OCI-LY1 (cell line): Measurements from ENCODE around the gene NACC2.

Experiments used
- H2AFZ ChIP-seq: fragments of 200-600 bp; sonication (generic), shearing (Covaris generic); 2 replicates; pipeline ENCODE4 v1.6.0; 2014; ENCODE audit warnings: antibody characterized with exemption, mild to moderate bottlenecking, low read length
- H3F3A ChIP-seq: fragments of 200-600 bp; sonication (generic), shearing (Covaris generic); 2 replicates; pipeline ENCODE4 v1.6.0; 2014; ENCODE audit warnings: mild to moderate bottlenecking, antibody characterized with exemption, low read length, moderate library complexity; ENCODE audit not compliant: insufficient read depth
- H3K27ac ChIP-seq: fragments of 200-600 bp; sonication (generic); 2 replicates; pipeline ENCODE4 v1.5.1; 2014; ENCODE audit warnings: low read length, mixed run types, mild to moderate bottlenecking, low read depth; ENCODE audit not compliant: poor library complexity, severe bottlenecking
- H3K27me3 ChIP-seq: fragments of 200-600 bp; sonication (generic); 2 replicates; pipeline ENCODE4 v1.6.0; 2014; ENCODE audit warnings: antibody characterized with exemption, mild to moderate bottlenecking, low read length, moderate library complexity; ENCODE audit not compliant: insufficient read depth
- H3K36me3 ChIP-seq: fragments of 200-600 bp; sonication (generic); 2 replicates; pipeline ENCODE4 v1.6.1; 2014; ENCODE audit warnings: mild to moderate bottlenecking, antibody characterized with exemption, low read length, moderate library complexity, mixed read lengths; ENCODE audit not compliant: insufficient read depth
- H3K4me1 ChIP-seq: fragments of 200-600 bp; sonication (generic); 2 replicates; pipeline ENCODE4 v1.5.1; 2014; ENCODE audit warnings: mild to moderate bottlenecking, low read length, moderate library complexity; ENCODE audit not compliant: insufficient read depth, severe bottlenecking
- H3K4me2 ChIP-seq: fragments of 200-600 bp; sonication (generic), shearing (Covaris generic); 2 replicates; pipeline ENCODE4 v1.6.1; 2014; ENCODE audit warnings: low read length
- H3K4me3 ChIP-seq: fragments of 200-600 bp; sonication (generic); 2 replicates; pipeline ENCODE4 v1.5.1; 2014; ENCODE audit warnings: low read length, low read depth, mild to moderate bottlenecking, mixed read lengths; ENCODE audit not compliant: poor library complexity, severe bottlenecking
- H3K79me2 ChIP-seq: fragments of 200-600 bp; shearing (Covaris generic); 2 replicates; pipeline ENCODE4 v1.6.1; 2016; ENCODE audit warnings: mixed run types, low read length, mixed read lengths; ENCODE audit not compliant: insufficient read depth
- H3K9ac ChIP-seq: fragments of 200-600 bp; sonication (generic), shearing (Covaris generic); 2 replicates; pipeline ENCODE4 v1.6.1; 2014; ENCODE audit warnings: mild to moderate bottlenecking, low read length, mixed read lengths
- H3K9me2 ChIP-seq: fragments of 200-600 bp; sonication (generic), shearing (Covaris generic); 2 replicates; pipeline ENCODE4 v1.6.1; 2014; ENCODE audit warnings: low read depth, mild to moderate bottlenecking, low read length, mixed read lengths
- H3K9me3 ChIP-seq: fragments of 200-600 bp; shearing (Covaris generic); 2 replicates; pipeline ENCODE4 v1.6.1; 2014; ENCODE audit warnings: low read length, mixed read lengths
- H4K20me1 ChIP-seq: fragments of 200-600 bp; sonication (generic), shearing (Covaris generic); 2 replicates; pipeline ENCODE4 v1.6.0; 2016; ENCODE audit warnings: mild to moderate bottlenecking, low read length; ENCODE audit not compliant: insufficient read depth
- EZH2 ChIP-seq: fragments of 200-600 bp; sonication (generic), shearing (Covaris generic); IDR thresholded peaks from 2 replicates; pipeline ENCODE4 v1.8.0; 2017; ENCODE audit warnings: borderline replicate concordance, mixed run types, mild to moderate bottlenecking, antibody characterized with exemption, low read length, moderate library complexity, mixed read lengths
- TF ChIP-seq, protein P1 (sequence below): fragments of 200-600 bp; sonication (generic), shearing (Covaris generic); IDR thresholded peaks from 2 replicates; pipeline ENCODE4 v1.5.1; 2017; ENCODE audit warnings: mild to moderate bottlenecking, antibody characterized with exemption, low read length, moderate library complexity, mixed read lengths

The NACC2 gene

DNA sequence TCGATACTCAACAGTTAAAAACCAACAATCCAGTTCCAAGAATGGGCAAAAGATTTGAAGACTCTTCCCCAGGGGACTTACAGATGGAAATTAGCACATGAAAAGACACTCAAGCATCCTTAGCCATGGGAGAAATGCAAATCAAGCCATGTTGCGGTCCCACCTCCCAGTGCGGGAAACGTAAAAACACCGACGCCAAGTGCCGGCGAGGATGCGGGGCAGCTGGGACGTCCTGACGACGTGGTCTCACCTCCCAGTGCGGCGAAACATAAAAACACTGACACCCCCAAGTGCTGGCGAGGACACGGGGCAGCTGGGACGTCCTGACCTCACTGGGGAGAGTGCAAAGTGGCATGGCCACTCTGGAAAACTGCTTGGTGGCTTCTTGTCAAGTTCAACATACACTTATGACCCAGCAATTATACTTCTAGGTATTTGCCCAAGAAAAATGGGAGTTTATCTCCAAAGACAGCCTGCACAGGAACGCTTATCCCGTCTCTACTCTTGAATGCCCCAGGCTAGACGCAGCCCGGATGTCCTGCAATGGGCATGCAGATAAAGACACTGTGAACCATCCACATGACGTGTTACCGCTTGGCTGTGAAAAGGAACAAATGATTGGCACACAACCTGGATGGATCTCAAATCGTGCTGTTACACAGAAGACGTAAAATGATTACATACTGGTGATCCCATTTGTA is 73.8 kb downstream of the NACC2 start:
- Histone ChIP-seq H3K9me2 (no peaks in the 10 kb centered on the region), H3K36me3 (no peaks in the 10 kb centered on the region), H2AFZ (no peak overlapping the region), H3K4me2 (no peak overlapping the region), H3K9me3 (no peaks in the 10 kb centered on the region), H3K79me2 (no peaks in the 10 kb centered on the region), H3F3A (no peaks in the 10 kb centered on the region), H3K9ac (no peak overlapping the region), H4K20me1 (no peaks in the 10 kb centered on the region), H3K27me3 (peaks cover 4% of the 10 kb centered on the region), H3K27ac (no peak overlapping the region), H3K4me1 (no peaks in the 10 kb centered on the region), H3K4me3 (no peak overlapping the region)
- TF ChIP-seq EZH2: no peak
- TF ChIP-seq, protein P1, sequence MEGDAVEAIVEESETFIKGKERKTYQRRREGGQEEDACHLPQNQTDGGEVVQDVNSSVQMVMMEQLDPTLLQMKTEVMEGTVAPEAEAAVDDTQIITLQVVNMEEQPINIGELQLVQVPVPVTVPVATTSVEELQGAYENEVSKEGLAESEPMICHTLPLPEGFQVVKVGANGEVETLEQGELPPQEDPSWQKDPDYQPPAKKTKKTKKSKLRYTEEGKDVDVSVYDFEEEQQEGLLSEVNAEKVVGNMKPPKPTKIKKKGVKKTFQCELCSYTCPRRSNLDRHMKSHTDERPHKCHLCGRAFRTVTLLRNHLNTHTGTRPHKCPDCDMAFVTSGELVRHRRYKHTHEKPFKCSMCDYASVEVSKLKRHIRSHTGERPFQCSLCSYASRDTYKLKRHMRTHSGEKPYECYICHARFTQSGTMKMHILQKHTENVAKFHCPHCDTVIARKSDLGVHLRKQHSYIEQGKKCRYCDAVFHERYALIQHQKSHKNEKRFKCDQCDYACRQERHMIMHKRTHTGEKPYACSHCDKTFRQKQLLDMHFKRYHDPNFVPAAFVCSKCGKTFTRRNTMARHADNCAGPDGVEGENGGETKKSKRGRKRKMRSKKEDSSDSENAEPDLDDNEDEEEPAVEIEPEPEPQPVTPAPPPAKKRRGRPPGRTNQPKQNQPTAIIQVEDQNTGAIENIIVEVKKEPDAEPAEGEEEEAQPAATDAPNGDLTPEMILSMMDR: no peak

- no peak for TF ChIP-seq EZH2
- TF ChIP-seq, protein P1: no peak
- H3K4me2 ChIP-seq: no peak overlapping the region
- H3K79me2 ChIP-seq: no peaks in the 10 kb centered on the region
- H3K27me3 ChIP-seq: peaks cover 4% of the 10 kb centered on the region; the same call in 1 of the 2 replicates
- no peaks in the 10 kb centered on the region for H3K9me2 ChIP-seq
- no peaks in the 10 kb centered on the region for H3K4me1 ChIP-seq
- H3K9me3 ChIP-seq: no peaks in the 10 kb centered on the region
- H2AFZ ChIP-seq: no peak overlapping the region
- H4K20me1 ChIP-seq: no peaks in the 10 kb centered on the region
- no peaks in the 10 kb centered on the region for H3K36me3 ChIP-seq
- no peak overlapping the region for H3K27ac ChIP-seq
- H3F3A ChIP-seq: no peaks in the 10 kb centered on the region
- H3K4me3 ChIP-seq: no peak overlapping the region
- H3K9ac ChIP-seq: no peak overlapping the region
Observed at GRCh38 chr9:136020671-136021070, 74.4 kb downstream of the NACC2 start.

DNA sequence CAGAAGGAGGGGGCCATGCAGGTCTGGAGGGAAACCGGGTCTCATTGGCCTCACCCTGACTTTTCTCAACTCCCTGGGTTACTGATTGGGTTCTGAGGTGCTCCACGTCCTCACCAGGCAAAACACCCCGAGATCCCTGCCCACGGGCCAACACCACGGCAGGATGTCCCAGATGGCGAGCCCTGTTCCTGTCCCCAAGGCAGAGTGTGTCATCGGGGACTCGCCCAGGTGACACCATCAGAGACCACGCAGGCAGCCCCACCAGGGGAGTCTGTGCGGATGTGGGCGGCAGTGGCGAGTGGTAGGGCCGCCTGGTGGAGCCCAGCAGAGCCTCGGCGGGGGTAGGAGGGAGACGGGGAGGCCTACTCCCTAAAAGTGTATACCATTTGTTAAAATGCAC is 74.9 kb downstream of the NACC2 start:
- H3K36me3 ChIP-seq: no peaks in the 10 kb centered on the region
- H3F3A ChIP-seq: no peaks in the 10 kb centered on the region
- TF ChIP-seq, protein P1: no peak
- no peak for TF ChIP-seq EZH2
- no peaks in the 10 kb centered on the region for H3K4me1 ChIP-seq
- H3K4me3 ChIP-seq: no peak overlapping the region
- H3K9me2 ChIP-seq: no peaks in the 10 kb centered on the region
- H2AFZ ChIP-seq: no peak overlapping the region
- H4K20me1 ChIP-seq: no peaks in the 10 kb centered on the region
- H3K27me3 ChIP-seq: peaks cover 4% of the 10 kb centered on the region; the same call in 1 of the 2 replicates
- H3K9ac ChIP-seq: no peak overlapping the region
- H3K79me2 ChIP-seq: no peaks in the 10 kb centered on the region
- H3K27ac ChIP-seq: no peak overlapping the region
- H3K4me2 ChIP-seq: no peak overlapping the region
- no peaks in the 10 kb centered on the region for H3K9me3 ChIP-seq
